Suprapubic skin (tissue), 4 donors: Measurements from ENCODE around the gene FAM83G.

ENCODE experiments used
- CTCF ChIP-seq, 2 donors: fragments of 200-600 bp in 1 of 2; fragments of 450-650 bp in 1 of 2; sonication (generic) in 1 of 2; IDR thresholded peaks; one replicate each; pipeline ENCODE4 v1.5.1; 2016 to 2019; ENCODE audit warnings: antibody characterized with exemption in 2 of 2, mild to moderate bottlenecking in 1 of 2, moderate library complexity in 1 of 2
- EP300 ChIP-seq: sonication (generic); formaldehyde crosslinking; IDR thresholded peaks from one replicate; pipeline ENCODE4 v1.6.1; 2017; ENCODE audit warnings: antibody characterized with exemption
- POLR2AphosphoS5 ChIP-seq, 3 donors: sonication (generic); formaldehyde crosslinking; IDR thresholded peaks; one replicate each; pipeline ENCODE4 v1.6.1; 2017; ENCODE audit warnings: antibody characterized with exemption in 3 of 3

- TF ChIP-seq POLR2AphosphoS5 (IDR thresholded peaks at IDR 0.05) (no peak), CTCF (IDR thresholded peaks at IDR 0.05) (no peak), EP300 (no peak)
These were observed 11.7 kb upstream of the FAM83G start for GRCh38 chr17:19016297-19016696.
